KMS-11 (cell line): ENCODE data around the gene PGM2.

Experiments
- H2AFZ ChIP-seq: fragments of 200-600 bp; sonication (generic); 2 replicates; pipeline ENCODE4 v1.6.1; 2016; ENCODE audit warnings: antibody characterized with exemption, mixed run types, low read depth
- H3K27ac ChIP-seq: fragments of 200-600 bp; sonication (generic); 2 replicates; pipeline ENCODE4 v1.6.1; 2016; ENCODE audit warnings: mild to moderate bottlenecking, mixed run types
- H3K27me3 ChIP-seq: fragments of 200-600 bp; sonication (generic); 2 replicates; pipeline ENCODE4 v1.6.1; 2017; ENCODE audit warnings: mild to moderate bottlenecking, low read depth, mixed run types, moderate library complexity; ENCODE audit not compliant: insufficient read depth
- H3K36me3 ChIP-seq: fragments of 200-600 bp; sonication (generic); 2 replicates; pipeline ENCODE4 v1.6.1; 2017; ENCODE audit warnings: mild to moderate bottlenecking, mixed run types; ENCODE audit not compliant: insufficient read depth
- H3K4me1 ChIP-seq: fragments of 200-600 bp; sonication (generic); 2 replicates; pipeline ENCODE4 v1.6.1; 2016; ENCODE audit warnings: mild to moderate bottlenecking, low read depth, mixed run types; ENCODE audit not compliant: poor library complexity, severe bottlenecking
- H3K4me2 ChIP-seq: fragments of 200-600 bp; sonication (generic); 2 replicates; pipeline ENCODE4 v1.7.0; 2016; ENCODE audit warnings: mild to moderate bottlenecking, mixed run types
- H3K4me3 ChIP-seq: fragments of 200-600 bp; sonication (generic); IDR thresholded peaks from 2 replicates; pipeline ENCODE4 v1.6.1; 2017; ENCODE audit warnings: low read depth, low read length, mixed read lengths; ENCODE audit not compliant: insufficient read depth
- H3K79me2 ChIP-seq: fragments of 200-600 bp; sonication (generic); 2 replicates; pipeline ENCODE4 v1.6.1; 2016; ENCODE audit warnings: low read depth, mixed run types; ENCODE audit not compliant: insufficient read depth
- H3K9ac ChIP-seq: fragments of 200-600 bp; sonication (generic); 2 replicates; pipeline ENCODE4 v1.6.1; 2016; ENCODE audit warnings: mild to moderate bottlenecking, mixed run types
- H4K20me1 ChIP-seq: fragments of 200-600 bp; sonication (generic); 2 replicates; pipeline ENCODE4 v1.6.1; 2016; ENCODE audit warnings: mild to moderate bottlenecking, mixed run types; ENCODE audit not compliant: insufficient read depth
- CTCF ChIP-seq: fragments of 200-600 bp; sonication (generic); conservative IDR thresholded peaks from 2 replicates; pipeline ENCODE4 v1.6.1; 2017; ENCODE audit warnings: low read depth, mild to moderate bottlenecking, antibody characterized with exemption, low read length, moderate library complexity, mixed read lengths

Gene PGM2

GRCh38 chr4:37858872-37859271, 32.4 kb downstream of the PGM2 start:
- Histone ChIP-seq H3K27me3 (no peaks in the 10 kb centered on the region), H4K20me1 (no peaks in the 10 kb centered on the region), H3K36me3 (no peaks in the 10 kb centered on the region), H2AFZ (no peak overlapping the region), H3K79me2 (no peaks in the 10 kb centered on the region), H3K4me1 (no peaks in the 10 kb centered on the region), H3K4me2 (no peak overlapping the region), H3K9ac (no peak overlapping the region), H3K4me3 (no peak overlapping the region), H3K27ac (no peak overlapping the region)
- TF ChIP-seq CTCF = no peak

GRCh38 chr4:37860266-37860665, 33.8 kb downstream of the PGM2 start:
- no peaks in the 10 kb centered on the region for H3K27me3 ChIP-seq
- no peak overlapping the region for H3K4me2 ChIP-seq
- H3K36me3 ChIP-seq = no peaks in the 10 kb centered on the region
- no peak for TF ChIP-seq CTCF
- H2AFZ ChIP-seq = no peak overlapping the region
- H3K4me1 ChIP-seq = no peaks in the 10 kb centered on the region
- no peak overlapping the region for H3K4me3 ChIP-seq
- H3K27ac ChIP-seq = no peak overlapping the region
- no peaks in the 10 kb centered on the region for H4K20me1 ChIP-seq
- H3K9ac ChIP-seq = no peak overlapping the region
- no peaks in the 10 kb centered on the region for H3K79me2 ChIP-seq

- Histone ChIP-seq H3K9ac (no peak overlapping the region), H3K4me1 (no peaks in the 10 kb centered on the region), H3K27ac (no peak overlapping the region), H3K4me2 (no peak overlapping the region), H3K27me3 (no peaks in the 10 kb centered on the region), H3K79me2 (no peaks in the 10 kb centered on the region), H3K36me3 (no peaks in the 10 kb centered on the region), H3K4me3 (no peak overlapping the region), H4K20me1 (no peaks in the 10 kb centered on the region), H2AFZ (no peak overlapping the region)
- TF ChIP-seq CTCF = no peak
Observed at GRCh38 chr4:37862961-37863360, 36.5 kb downstream of the PGM2 start.

- no peak overlapping the region for H2AFZ ChIP-seq
- no peaks in the 10 kb centered on the region for H3K79me2 ChIP-seq
- H3K4me3 ChIP-seq = no peak overlapping the region
- no peak overlapping the region for H3K9ac ChIP-seq
- H3K36me3 ChIP-seq = no peaks in the 10 kb centered on the region
- H3K4me2 ChIP-seq = no peak overlapping the region
- H3K27ac ChIP-seq = no peak overlapping the region
- no peaks in the 10 kb centered on the region for H3K27me3 ChIP-seq
- TF ChIP-seq CTCF = no peak
- H3K4me1 ChIP-seq = no peaks in the 10 kb centered on the region
- H4K20me1 ChIP-seq = no peaks in the 10 kb centered on the region
Observed at GRCh38 chr4:37864786-37865185, 38.3 kb downstream of the PGM2 start.

GRCh38 chr4:37865450-37865849, 39.0 kb downstream of the PGM2 start:
- H3K9ac ChIP-seq = no peak overlapping the region
- H3K27me3 ChIP-seq = no peaks in the 10 kb centered on the region
- H3K4me2 ChIP-seq = no peak overlapping the region
- H3K27ac ChIP-seq = no peak overlapping the region
- no peaks in the 10 kb centered on the region for H4K20me1 ChIP-seq
- no peak for TF ChIP-seq CTCF
- H3K4me1 ChIP-seq = no peaks in the 10 kb centered on the region
- no peaks in the 10 kb centered on the region for H3K79me2 ChIP-seq
- no peak overlapping the region for H3K4me3 ChIP-seq
- no peaks in the 10 kb centered on the region for H3K36me3 ChIP-seq
- H2AFZ ChIP-seq = no peak overlapping the region
